HCEC 1CT (cell line): ENCODE results near the gene VSTM5.
"Not testable (repeated sequence)": the region's sequence is repeated elsewhere in the genome, so short reads cannot be mapped to it uniquely, and the experiment has no call there.

Experiments used
- DNase-seq: peaks from one replicate; pipeline ENCODE4 v3.0.0-alpha.2; 2017

VSTM5 gene

GRCh38 chr11:93784935-93785360 is 65.5 kb downstream of the VSTM5 start:
- peak; percentile 4 for DNase-seq

GRCh38 chr11:93784145-93784934 is 66.1 kb downstream of the VSTM5 start, which contains the start of gene MED17:
Gene MED17 (plus strand): TSS chr11:93784282. CDS start chr11:93784514, 232 bp downstream.
- DNase-seq = peak; percentile 92

- DNase-seq = no peak
These were observed 66.7 kb downstream of the VSTM5 start for GRCh38 chr11:93783765-93784144.

- DNase-seq = no peak
These were observed 67.1 kb downstream of the VSTM5 start for GRCh38 chr11:93783362-93783761.

GRCh38 chr11:93775289-93775688 is 75.1 kb downstream of the VSTM5 start:
- DNase-seq = no peak

- DNase-seq = not testable (repeated sequence)
These were observed 75.9 kb downstream of the VSTM5 start for GRCh38 chr11:93774560-93774959.

GRCh38 chr11:93773601-93774200 is 76.7 kb downstream of the VSTM5 start:
- no peak for DNase-seq

- no peak for DNase-seq
These were observed 77.4 kb downstream of the VSTM5 start for GRCh38 chr11:93773045-93773477.

- DNase-seq = no peak
These were observed 78.3 kb downstream of the VSTM5 start for GRCh38 chr11:93772123-93772522.

- no peak for DNase-seq
These were observed 80.3 kb downstream of the VSTM5 start for GRCh38 chr11:93770160-93770559.
